Uterus (tissue), 2 donors: ENCODE results near the gene SCD5.

ENCODE experiments used
- POLR2A ChIP-seq, 2 donors: fragments of 450-650 bp; IDR thresholded peaks; one replicate each; pipeline ENCODE4 v1.6.1; 2016; ENCODE audit warnings: antibody characterized with exemption in 2 of 2, mild to moderate bottlenecking in 1 of 2, moderate library complexity in 1 of 2
- TF ChIP-seq, protein P1 (sequence below), 4 experiments: fragments of 200-600 bp in 2 of 4; fragments of 450-650 bp in 2 of 4; sonication (generic) in 2 of 4; IDR thresholded peaks; one replicate each; pipeline ENCODE4 v1.5.1; 2016 to 2019; ENCODE audit warnings: antibody characterized with exemption in 4 of 4, mild to moderate bottlenecking in 2 of 4, moderate library complexity in 1 of 4

DNA sequence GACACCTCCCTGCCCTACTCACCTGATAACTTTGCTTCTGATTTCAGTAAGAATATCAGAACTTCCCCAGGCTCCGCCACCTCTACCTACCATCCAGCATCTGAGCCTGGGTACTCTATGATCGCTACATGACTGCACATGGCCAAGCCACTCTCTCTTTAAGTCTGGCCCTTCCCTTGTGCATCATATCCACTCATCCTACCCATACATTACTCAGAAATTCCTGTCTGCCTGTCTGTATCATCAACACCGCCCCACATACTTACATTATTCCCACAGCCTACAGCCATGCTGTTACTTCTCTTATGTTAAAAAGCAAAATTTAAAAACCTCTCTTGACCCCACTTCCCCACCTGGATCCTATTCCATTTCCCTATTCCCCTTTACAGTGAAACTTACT lies 84.7 kb downstream of the SCD5 start:
- TF ChIP-seq, protein P1, sequence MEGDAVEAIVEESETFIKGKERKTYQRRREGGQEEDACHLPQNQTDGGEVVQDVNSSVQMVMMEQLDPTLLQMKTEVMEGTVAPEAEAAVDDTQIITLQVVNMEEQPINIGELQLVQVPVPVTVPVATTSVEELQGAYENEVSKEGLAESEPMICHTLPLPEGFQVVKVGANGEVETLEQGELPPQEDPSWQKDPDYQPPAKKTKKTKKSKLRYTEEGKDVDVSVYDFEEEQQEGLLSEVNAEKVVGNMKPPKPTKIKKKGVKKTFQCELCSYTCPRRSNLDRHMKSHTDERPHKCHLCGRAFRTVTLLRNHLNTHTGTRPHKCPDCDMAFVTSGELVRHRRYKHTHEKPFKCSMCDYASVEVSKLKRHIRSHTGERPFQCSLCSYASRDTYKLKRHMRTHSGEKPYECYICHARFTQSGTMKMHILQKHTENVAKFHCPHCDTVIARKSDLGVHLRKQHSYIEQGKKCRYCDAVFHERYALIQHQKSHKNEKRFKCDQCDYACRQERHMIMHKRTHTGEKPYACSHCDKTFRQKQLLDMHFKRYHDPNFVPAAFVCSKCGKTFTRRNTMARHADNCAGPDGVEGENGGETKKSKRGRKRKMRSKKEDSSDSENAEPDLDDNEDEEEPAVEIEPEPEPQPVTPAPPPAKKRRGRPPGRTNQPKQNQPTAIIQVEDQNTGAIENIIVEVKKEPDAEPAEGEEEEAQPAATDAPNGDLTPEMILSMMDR (IDR thresholded peaks at IDR 0.05), result no peak
- no peak for TF ChIP-seq POLR2A (IDR thresholded peaks at IDR 0.05)
